Activated CD4-positive, alpha-beta T cell treated with anti-CD3 and anti-CD28 coated beads for 24 hours (primary cell): ENCODE measurements around the gene CSNK1D.
"Not testable (repeated sequence)": the region's sequence is repeated elsewhere in the genome, so short reads cannot be mapped to it uniquely, and the experiment has no call there.

Experiments
- DNase-seq, 2 donors: peaks; one replicate each; pipeline ENCODE4 v3.0.0-alpha.2; 2020; ENCODE audit warnings: low read depth in 2 of 2

CSNK1D gene

GRCh38 chr17:82215095-82215971 lies 58.2 kb downstream of the CSNK1D start:
- no peak for DNase-seq

DNA sequence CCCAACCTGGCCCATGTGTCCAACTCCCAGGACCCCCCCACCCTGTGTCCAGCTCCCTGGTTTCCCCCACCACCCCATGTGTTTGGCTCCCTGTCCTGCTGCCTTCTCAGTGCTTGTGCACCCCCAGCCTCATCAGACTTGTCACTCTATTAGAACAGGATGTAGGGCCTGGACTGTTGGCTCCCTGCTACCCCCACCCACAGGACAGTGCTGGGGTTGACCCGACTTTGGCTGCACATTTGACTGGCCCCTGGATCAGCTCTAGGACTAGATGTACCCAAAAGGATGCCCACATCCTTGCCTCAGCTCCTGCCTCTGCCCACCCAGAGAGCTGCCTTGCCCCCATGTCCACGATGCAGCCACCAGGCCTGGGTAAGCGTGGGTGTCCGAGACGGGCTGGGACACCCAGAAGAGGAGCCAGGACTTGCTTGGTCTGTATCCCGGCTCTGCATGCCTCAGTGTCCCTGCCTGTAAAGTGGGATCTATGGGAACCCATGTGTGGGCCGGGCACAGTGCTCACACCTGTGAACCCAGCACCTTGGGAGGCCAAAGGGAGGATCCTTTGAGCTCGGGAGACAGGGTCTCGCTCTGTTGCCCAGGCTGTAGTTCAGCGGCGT lies 59.4 kb downstream of the CSNK1D start:
- no peak for DNase-seq

DNA sequence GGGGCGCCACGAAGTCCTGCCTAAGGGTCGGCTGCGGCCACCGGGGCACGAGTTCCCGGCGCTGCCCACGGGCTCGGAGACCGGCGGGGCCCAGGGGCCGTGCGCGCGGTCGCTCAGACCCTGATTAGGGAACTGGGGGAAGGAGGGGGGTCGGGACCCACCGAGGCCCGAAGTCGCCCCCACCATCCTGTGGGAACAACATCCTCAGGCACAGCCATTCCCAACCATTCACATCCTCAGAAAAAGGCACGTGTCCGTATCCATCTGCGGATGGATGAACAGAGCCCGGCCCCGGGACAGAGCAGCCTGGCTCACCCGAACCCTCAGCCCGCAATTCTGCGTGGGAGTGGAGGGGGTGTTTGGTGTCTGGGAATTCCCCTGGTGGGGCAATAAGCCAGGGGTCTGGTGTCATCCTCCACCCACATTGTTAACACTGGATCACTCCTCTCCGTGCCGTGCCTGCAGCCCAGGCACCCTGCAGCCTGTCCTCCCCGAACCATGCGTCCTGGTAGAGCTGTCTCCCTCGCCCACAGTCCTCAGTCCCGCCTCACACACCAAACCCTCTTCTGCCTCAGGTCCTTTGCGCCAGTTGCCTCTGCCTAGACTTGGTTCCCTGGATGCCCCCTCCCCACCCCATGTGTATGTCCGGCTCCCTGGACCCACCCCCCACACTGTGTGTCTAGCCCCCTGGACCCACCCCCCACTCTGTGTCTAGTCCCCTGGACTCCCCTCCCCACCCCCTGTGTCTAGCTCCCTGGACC lies 60.1 kb downstream of the CSNK1D start:
- peak in 1 of 2 donors; percentile 51 for DNase-seq

- peak; percentile 46 to 69 for DNase-seq
Observed at GRCh38 chr17:82212331-82213250, 60.9 kb downstream of the CSNK1D start, which contains the start of gene CCDC57. CCDC57 (minus strand) TSS chr17:82212842; CDS start chr17:82201944, 10,898 bp downstream.

GRCh38 chr17:82210655-82211054 lies 62.8 kb downstream of the CSNK1D start:
- not testable (repeated sequence) for DNase-seq

DNA sequence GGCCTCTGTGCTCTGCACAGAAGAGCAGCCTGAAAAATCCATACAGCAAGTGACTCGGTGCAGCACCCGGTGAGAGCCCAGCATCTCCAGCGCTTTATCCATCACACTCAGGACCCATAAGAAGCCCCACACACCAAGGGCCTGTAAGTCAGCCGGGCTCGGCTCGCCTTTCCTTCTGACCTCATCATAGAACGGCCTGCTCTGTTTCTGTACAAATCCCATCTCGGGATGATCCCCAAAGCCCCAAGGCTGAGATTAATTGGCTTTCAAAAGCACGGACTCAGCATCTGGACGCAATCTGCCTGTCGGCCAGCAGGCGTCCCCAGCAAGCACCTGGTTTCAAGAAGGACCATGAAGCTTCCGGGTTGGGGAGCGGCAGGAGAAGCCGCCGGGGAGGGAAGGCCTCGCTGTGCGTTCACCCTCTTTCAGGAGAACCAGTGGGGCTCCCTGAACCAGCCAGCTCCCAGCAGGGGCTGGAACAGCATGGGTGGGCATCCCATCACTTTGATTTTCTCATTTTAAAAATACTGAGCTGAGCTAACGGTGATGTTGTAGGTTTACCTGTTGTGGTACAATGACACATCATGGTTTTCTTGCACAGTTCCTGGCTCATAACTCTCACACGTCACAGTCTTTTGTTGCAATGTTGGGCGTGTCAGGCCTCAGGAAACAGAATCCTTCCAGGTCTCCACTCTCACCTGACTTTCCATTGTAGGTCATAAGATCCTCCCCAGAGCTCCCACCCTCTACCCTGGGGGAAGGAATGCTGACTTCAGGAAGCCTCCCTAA lies 67.6 kb downstream of the CSNK1D start:
- peak; percentile 47 to 66 for DNase-seq

DNA sequence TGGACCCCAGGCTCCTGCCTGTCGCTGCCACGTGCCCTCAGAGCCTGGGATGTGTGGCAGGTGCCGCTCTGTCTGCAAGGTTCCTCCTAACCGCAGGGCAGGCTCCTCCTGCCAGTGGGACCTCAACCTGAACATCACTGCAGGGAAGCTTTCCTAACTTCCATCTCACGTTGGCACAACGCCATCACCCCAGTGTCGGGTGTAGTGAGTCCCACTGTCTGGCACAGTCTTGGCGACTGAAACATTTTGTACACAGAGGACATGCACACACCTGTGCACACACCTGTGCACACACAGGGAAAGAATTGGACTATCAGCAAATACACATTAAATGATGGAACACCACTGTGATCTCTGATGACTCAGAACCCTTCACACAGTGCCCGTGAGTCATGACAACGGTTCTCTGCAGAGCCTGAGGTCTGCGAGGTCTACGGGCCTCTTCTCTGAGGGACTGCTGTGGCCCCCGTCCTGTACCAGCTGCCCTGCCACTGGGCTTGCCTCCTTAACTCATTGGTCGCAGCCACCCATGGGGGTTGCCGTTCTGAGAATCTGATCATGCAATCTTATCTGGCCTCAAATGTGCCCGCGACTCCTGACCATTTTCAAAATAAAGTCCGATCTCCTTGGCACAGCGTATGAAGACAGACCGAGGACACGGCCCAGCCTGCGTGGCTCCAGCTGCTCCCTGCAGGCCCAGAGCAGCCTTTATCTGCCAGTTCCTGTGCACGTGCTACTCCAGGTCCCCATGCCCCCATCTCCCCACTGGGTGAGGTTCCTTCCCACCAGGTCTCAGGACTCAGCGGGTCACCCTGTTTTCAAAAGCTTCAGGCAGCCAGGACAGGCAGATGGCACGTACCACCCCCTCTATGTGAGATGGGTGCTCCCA lies 68.4 kb downstream of the CSNK1D start:
- DNase-seq: no peak

DNA sequence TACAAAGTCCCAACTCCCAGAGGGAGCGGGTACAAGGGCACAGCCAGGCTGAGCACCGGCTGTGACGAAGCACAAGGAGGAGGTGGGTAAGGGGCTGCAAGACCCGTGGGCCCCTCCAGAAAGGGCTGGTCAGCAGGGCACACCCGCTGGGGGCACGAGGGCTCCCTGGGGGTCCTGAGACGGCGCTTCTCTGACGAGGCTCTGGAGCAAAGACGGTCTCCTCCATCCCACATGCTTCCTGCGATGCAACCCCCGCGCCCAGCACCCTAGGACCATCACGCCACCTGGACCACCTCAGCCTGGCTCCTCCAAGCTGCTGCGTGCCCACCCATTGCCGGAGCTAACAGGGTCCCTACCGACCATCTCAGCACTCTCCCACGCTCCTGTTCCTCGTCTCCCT lies 69.6 kb downstream of the CSNK1D start:
- DNase-seq: no peak

DNA sequence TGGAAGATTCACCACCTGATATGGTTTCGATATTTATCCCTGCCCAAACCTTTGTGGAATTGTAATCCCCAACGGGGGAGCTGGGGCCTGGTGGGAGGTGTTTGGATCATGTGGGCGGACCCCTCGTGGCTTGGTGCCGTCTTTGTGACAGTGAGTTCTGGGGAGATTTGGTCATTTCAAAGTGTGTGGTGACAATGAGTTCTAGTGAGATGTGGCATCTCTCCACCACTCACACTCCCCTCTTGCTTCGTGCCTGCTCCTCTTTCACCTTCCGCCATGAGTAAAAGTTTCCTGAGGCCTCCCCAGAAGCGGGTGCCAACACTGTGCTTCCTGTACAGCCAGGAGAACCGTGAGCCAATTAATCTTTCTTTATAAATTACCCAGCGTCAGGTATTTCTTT lies 70.5 kb downstream of the CSNK1D start:
- no peak for DNase-seq

DNA sequence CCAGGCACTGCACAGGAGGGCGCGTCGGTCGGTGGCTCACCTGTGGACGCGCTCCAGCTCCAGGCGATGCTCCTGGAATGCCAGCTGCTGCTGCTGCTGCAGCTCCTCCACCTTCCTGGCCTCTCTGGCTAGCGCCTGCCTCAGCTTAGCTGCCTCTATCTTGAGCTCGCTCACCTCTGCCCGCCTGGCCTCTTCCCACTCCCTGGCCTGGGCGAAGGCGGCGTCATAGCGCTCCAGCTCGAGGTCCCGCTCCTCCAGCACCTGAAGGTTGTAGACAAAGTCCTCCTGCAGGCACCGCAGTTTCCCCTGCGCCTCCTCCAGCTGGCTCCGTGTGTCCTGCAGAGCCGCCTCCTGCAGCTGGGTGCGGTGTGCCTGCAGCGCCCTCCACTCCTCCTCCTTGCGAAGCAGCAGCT lies 72.0 kb downstream of the CSNK1D start:
- DNase-seq: no peak

GRCh38 chr17:82200743-82201497 lies 72.6 kb downstream of the CSNK1D start:
- peak in 1 of 2 donors; percentile 54 for DNase-seq

DNA sequence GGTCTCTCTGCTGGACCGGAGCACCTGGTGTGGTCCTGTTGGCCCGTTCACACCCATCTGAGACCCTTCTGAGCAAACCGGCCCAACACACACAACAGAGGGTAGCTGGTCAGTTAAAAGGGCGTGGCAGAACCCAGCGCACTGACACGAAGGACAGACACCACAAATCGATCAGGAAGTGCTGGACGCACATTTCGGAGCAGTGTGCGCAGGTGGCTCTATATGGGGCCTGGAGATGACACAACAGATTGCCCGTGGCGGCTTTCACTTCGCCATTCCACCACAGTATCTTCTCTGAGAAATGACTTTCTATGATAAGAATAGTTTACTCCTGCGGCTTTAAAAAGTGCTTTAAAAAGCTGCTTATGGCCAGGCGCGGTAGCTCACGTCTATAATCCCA lies 73.4 kb downstream of the CSNK1D start:
- no peak for DNase-seq

DNA sequence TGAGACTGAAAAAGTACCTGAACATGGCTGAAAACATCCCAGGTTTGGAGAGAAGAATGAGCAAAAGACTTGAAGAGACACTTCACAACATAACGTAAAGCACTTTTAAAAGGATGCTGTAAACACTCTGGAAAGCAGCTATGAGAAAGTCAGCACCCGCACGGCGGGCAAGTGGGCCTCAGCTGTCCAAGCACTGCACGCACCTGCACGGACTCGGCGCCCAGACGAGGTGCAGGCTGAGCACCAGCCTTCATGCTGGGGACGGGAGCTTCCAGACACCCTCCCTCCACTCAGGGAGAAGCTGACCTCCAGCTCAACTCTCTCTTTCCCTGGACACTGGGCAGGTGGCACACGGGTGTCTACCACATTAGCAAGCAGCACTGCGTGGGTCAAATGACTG lies 74.0 kb downstream of the CSNK1D start:
- no peak for DNase-seq

DNA sequence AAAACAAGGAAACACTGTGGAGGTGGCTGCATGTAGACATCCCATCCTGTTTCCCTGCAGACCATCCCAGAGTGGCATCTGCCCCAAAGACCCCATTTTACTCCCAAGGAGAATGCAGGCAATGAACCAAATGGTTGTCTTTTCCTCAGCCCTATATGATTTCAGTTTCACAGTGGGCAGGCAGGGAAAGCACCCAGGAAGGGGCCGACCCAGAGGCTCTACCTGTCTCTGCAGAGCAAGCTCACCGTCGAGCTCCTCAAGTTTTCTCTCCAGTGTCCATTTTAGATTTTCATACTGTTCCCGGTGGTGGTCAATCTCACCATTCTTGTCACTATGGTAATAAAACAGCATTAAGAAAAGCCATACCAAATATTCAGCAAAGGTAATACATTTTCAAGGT lies 75.4 kb downstream of the CSNK1D start:
- DNase-seq: no peak

GRCh38 chr17:82195675-82196672 lies 77.5 kb downstream of the CSNK1D start:
- no peak for DNase-seq

DNA sequence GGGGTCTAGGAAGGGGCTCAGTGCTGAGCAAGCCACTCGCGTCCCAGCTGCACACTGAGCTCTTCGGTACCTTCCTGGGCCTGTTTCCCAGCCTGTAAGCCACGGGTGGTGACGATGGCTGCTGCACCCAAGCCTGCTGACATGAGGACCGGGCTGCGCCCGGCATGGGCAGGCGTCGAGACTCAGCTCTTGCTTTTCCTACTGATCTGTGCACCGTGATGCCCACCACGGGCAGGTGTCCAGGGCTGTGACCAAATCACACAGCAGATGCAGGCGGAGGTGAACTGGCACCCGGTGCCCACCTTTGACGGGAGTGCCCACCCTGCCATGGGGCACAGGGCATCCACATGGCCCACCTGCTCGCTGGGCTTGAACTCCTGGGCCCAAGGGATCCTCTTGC lies 78.7 kb downstream of the CSNK1D start:
- no peak for DNase-seq

DNA sequence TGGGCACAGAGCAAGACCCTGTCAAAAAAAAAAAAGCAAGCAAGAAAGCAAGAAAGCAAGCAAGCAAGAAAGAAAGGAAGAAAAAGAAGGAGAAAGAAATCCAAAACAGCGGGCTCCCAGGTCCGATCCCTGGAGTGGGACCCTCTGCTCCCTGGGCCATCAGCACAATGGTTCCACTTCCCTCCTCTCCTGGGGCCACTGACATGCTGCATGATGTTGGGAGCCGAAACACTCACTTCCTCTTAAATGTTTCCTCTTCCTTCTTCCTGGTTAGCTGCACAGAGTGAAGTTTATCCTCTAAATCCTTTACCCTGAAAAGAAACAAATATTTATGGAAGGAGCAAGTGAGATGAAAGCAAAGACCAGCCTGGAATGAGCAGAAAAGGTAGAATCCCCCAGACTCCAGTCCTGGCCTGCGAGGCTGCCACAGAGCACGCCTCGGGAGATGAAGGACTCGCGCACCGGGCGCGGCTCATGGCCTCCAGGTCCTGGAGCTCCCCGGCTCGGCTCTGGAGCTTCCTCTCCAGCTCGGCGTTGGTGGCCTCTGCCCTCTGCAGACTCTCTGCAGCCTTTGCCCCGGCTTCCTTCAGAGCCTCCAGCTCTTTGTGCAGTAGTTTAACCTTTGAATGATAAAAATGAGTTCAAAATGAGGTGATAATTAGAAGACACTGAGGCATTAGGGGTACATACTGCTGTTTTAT lies 79.8 kb downstream of the CSNK1D start:
- DNase-seq: no peak
